Measurements from ENCODE around the gene CFDP1.
"Not testable (repeated sequence)": the region's sequence is repeated elsewhere in the genome, so short reads cannot be mapped to it uniquely, and the experiment has no call there.

Gene CFDP1

GRCh38 chr16:75288181-75288580 lies 145.1 kb downstream of the CFDP1 start:
- no peak for TF ChIP-seq CTCF (IDR thresholded peaks at IDR 0.05; ENCODE audit: extremely low read depth, missing control alignments)
- no peak for DNase-seq (ENCODE audit: low spot score)

GRCh38 chr16:75287708-75288107 lies 145.6 kb downstream of the CFDP1 start:
- DNase-seq (ENCODE audit: low spot score) = no peak
- TF ChIP-seq CTCF (IDR thresholded peaks at IDR 0.05; ENCODE audit: extremely low read depth, missing control alignments) = no peak

- no peak for TF ChIP-seq CTCF (IDR thresholded peaks at IDR 0.05; ENCODE audit: extremely low read depth, missing control alignments)
- DNase-seq (ENCODE audit: low spot score) = no peak
Measured at GRCh38 chr16:75286389-75286788, 146.9 kb downstream of the CFDP1 start.

- no peak for DNase-seq (ENCODE audit: low spot score)
- no peak for TF ChIP-seq CTCF (IDR thresholded peaks at IDR 0.05; ENCODE audit: extremely low read depth, missing control alignments)
Measured at GRCh38 chr16:75282466-75283281, 150.6 kb downstream of the CFDP1 start.

GRCh38 chr16:75281826-75282225 lies 151.5 kb downstream of the CFDP1 start:
- TF ChIP-seq CTCF (IDR thresholded peaks at IDR 0.05; ENCODE audit: extremely low read depth, missing control alignments) = no peak
- no peak for DNase-seq (ENCODE audit: low spot score)

- not testable (repeated sequence) for DNase-seq (ENCODE audit: low spot score)
Measured at GRCh38 chr16:75281009-75281408, 152.3 kb downstream of the CFDP1 start.

- DNase-seq (ENCODE audit: low spot score) = no peak
- no peak for TF ChIP-seq CTCF (IDR thresholded peaks at IDR 0.05; ENCODE audit: extremely low read depth, missing control alignments)
Measured at GRCh38 chr16:75280331-75280804, 152.9 kb downstream of the CFDP1 start.

GRCh38 chr16:75279305-75279704 lies 154.0 kb downstream of the CFDP1 start:
- no peak for DNase-seq (ENCODE audit: low spot score)
- no peak for TF ChIP-seq CTCF (IDR thresholded peaks at IDR 0.05; ENCODE audit: extremely low read depth, missing control alignments)
